ENCODE measurements around the gene PIGU. TPM values are rescaled to one million over a fixed set of nuclear protein-coding genes. Genes with fewer than 3 reads are reported as not detected.
"Not testable (repeated sequence)": the region's sequence is repeated elsewhere in the genome, so short reads cannot be mapped to it uniquely, and the experiment has no call there.

The PIGU gene
- total RNA-seq, 1 experiment from 2014 or later, result 25.1 TPM

DNA sequence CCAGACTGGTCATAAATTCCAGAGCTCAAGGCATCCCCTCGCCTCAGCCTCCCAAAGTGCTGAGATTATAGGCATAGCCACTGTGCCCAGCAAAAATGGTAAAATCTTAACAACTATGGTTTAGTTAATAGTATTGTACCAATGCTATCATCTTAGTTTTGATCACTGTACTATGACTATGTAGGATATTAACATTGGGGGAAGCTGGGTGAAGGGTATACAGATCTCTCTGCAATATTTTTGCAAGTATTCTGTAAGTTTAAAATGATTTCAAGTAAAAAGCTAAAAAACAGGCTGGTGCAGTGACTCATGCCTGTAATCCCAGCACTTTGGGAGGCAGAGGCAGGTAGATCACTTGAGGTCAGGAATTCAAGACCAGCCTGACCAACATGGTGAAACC is 7.8 kb downstream of the PIGU start (continued):
- TF ChIP-seq, protein P1, sequence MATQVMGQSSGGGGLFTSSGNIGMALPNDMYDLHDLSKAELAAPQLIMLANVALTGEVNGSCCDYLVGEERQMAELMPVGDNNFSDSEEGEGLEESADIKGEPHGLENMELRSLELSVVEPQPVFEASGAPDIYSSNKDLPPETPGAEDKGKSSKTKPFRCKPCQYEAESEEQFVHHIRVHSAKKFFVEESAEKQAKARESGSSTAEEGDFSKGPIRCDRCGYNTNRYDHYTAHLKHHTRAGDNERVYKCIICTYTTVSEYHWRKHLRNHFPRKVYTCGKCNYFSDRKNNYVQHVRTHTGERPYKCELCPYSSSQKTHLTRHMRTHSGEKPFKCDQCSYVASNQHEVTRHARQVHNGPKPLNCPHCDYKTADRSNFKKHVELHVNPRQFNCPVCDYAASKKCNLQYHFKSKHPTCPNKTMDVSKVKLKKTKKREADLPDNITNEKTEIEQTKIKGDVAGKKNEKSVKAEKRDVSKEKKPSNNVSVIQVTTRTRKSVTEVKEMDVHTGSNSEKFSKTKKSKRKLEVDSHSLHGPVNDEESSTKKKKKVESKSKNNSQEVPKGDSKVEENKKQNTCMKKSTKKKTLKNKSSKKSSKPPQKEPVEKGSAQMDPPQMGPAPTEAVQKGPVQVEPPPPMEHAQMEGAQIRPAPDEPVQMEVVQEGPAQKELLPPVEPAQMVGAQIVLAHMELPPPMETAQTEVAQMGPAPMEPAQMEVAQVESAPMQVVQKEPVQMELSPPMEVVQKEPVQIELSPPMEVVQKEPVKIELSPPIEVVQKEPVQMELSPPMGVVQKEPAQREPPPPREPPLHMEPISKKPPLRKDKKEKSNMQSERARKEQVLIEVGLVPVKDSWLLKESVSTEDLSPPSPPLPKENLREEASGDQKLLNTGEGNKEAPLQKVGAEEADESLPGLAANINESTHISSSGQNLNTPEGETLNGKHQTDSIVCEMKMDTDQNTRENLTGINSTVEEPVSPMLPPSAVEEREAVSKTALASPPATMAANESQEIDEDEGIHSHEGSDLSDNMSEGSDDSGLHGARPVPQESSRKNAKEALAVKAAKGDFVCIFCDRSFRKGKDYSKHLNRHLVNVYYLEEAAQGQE (IDR thresholded peaks at IDR 0.05; ENCODE audit: low read depth), result no peak
- TF ChIP-seq CEBPB (IDR thresholded peaks at IDR 0.05; ENCODE audit: low read depth), result no peak
- TF ChIP-seq, protein P2, sequence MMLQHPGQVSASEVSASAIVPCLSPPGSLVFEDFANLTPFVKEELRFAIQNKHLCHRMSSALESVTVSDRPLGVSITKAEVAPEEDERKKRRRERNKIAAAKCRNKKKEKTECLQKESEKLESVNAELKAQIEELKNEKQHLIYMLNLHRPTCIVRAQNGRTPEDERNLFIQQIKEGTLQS (IDR thresholded peaks at IDR 0.05), result no peak

DNA sequence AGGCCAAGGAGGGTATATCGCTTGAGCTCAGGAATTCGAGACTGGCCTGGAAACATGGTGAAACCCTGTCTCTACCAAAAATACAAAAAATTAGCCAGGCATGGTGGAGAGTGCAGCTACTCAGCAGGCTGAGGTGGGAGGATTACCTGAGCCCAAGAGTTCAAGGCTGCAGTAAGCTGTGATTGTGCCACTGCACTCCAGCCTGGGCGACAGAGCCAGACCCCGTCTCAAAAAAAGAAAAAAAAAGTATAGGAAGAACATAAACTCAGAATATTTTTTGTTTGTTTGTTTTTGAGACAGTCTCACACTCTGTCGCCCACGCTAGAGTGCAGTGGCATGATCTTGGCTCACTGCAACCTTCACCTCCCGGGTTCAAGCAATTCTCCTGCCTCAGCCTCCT is 12.1 kb downstream of the PIGU start:
- H3K79me2 ChIP-seq (ENCODE audit: insufficient read depth, low read length), result peaks cover 24% of the 10 kb centered on the region
- H3K36me3 ChIP-seq (ENCODE audit: control insufficient read depth in 1 of 2, insufficient read depth in 2 of 2, low read length in 2 of 2); H4K20me1 ChIP-seq (ENCODE audit: insufficient read depth); H3K4me2 ChIP-seq (ENCODE audit: low read length); intact Hi-C loops (cut with micrococcal nuclease); H3K9me3 ChIP-seq (ENCODE audit: control insufficient read depth in 1 of 2, insufficient read depth in 1 of 2, low read depth in 1 of 2, low read length in 2 of 2); H3K4me3 ChIP-seq (replicated peaks in 1 of 2; ENCODE audit: low read depth in 1 of 2, low read length in 2 of 2); POLR2A ChIA-PET; H2AFZ ChIP-seq (ENCODE audit: low read depth, low read length, poor library complexity, severe bottlenecking); H3K9me2 ChIP-seq (ENCODE audit: insufficient read depth); BruUV-seq (replicated peaks); H3K27me3 ChIP-seq (ENCODE audit: insufficient read depth, low read length); H3K9ac ChIP-seq (ENCODE audit: low read length); RAD21 ChIA-PET (ENCODE audit: low non-redundant PET in 1 of 2, low total read pairs in 2 of 2, uncharacterized antibody in 2 of 2, unreplicated experiment in 2 of 2); CTCF ChIA-PET; H3K27ac ChIP-seq (ENCODE audit: low read depth, low read length); DNase-seq (ENCODE audit: low read depth, low spot score); ATAC-seq; H3K4me1 ChIP-seq (ENCODE audit: control insufficient read depth in 1 of 2, insufficient read depth in 2 of 2, low read length in 2 of 2): not testable (repeated sequence)
